CD14-positive monocyte (primary cell): ENCODE results near the gene NLK. TPM values are rescaled to one million over a fixed set of nuclear protein-coding genes. Genes with fewer than 3 reads are reported as not detected.
"Not testable (repeated sequence)": the region's sequence is repeated elsewhere in the genome, so short reads cannot be mapped to it uniquely, and the experiment has no call there.

ENCODE experiments used
- DNase-seq, 3 donors: peaks; one replicate each; pipeline ENCODE4 v3.0.0-alpha.2; 2011 to 2022
- H2AFZ ChIP-seq: 2 replicates; pipeline ENCODE4 v1.6.0; 2012; ENCODE audit warnings: mild to moderate bottlenecking, low read depth, low read length, inconsistent platforms; ENCODE audit not compliant: insufficient read depth, poor library complexity, severe bottlenecking
- H3K27ac ChIP-seq, 2 donors: 1 replicate in 1 of 2; 2 replicates in 1 of 2; pipeline ENCODE4 v1.5.1; 2012 to 2013; ENCODE audit warnings: low read length in 2 of 2, control low read depth in 1 of 2, inconsistent platforms in 1 of 2, low read depth in 1 of 2, mild to moderate bottlenecking in 1 of 2
- H3K27me3 ChIP-seq, 2 donors: one replicate each; pipeline versions ENCODE4 v1.6.0 to v1.6.1; 2011 to 2013; ENCODE audit warnings: low read length in 2 of 2; ENCODE audit not compliant: control insufficient read depth in 2 of 2, insufficient read depth in 2 of 2
- H3K36me3 ChIP-seq, 2 donors: replicated peaks in 1 of 2; 1 replicate in 1 of 2; 2 replicates in 1 of 2; pipeline versions ENCODE4 v1.5.1 to v1.6.1; 2012 to 2013; ENCODE audit warnings: low read length in 2 of 2, control low read depth in 1 of 2, inconsistent platforms in 1 of 2, mild to moderate bottlenecking in 1 of 2; ENCODE audit not compliant: insufficient read depth in 2 of 2, control insufficient read depth in 1 of 2
- H3K4me1 ChIP-seq, 2 donors: 1 replicate in 1 of 2; 2 replicates in 1 of 2; pipeline versions ENCODE4 v1.5.1 to v1.6.1; 2012 to 2013; ENCODE audit warnings: low read length in 2 of 2, control low read depth in 1 of 2, inconsistent platforms in 1 of 2, mild to moderate bottlenecking in 1 of 2, moderate library complexity in 1 of 2; ENCODE audit not compliant: insufficient read depth in 2 of 2, control insufficient read depth in 1 of 2
- H3K4me2 ChIP-seq: replicated peaks from 2 replicates; pipeline ENCODE3; 2012; ENCODE audit warnings: low read length, moderate library complexity, mild to moderate bottlenecking; ENCODE audit not compliant: poor library complexity, severe bottlenecking; ENCODE audit errors: extremely low read depth
- H3K4me3 ChIP-seq, 3 experiments: fragments of 200-600 bp in 1 of 3; sonication (generic) in 1 of 3; replicated peaks in 1 of 3; 1 replicate in 2 of 3; 2 replicates in 1 of 3; pipeline ENCODE4 v1.5.1; 2011 to 2013; ENCODE audit warnings: low read length in 3 of 3, mild to moderate bottlenecking in 3 of 3, control low read depth in 2 of 3, low read depth in 2 of 3, inconsistent platforms in 1 of 3, moderate library complexity in 1 of 3
- H3K79me2 ChIP-seq: 2 replicates; pipeline ENCODE4 v1.6.0; 2012; ENCODE audit warnings: mild to moderate bottlenecking, control low read depth, inconsistent platforms, low read length, moderate library complexity; ENCODE audit not compliant: insufficient read depth
- H3K9ac ChIP-seq: 2 replicates; pipeline ENCODE4 v1.6.0; 2017; ENCODE audit warnings: low read length, mild to moderate bottlenecking; ENCODE audit not compliant: insufficient read depth, poor library complexity, severe bottlenecking
- H3K9me3 ChIP-seq, 2 donors: replicated peaks in 1 of 2; 1 replicate in 1 of 2; 2 replicates in 1 of 2; pipeline versions ENCODE4 v1.5.1 to v1.6.1; 2012 to 2013; ENCODE audit warnings: low read length in 2 of 2, control low read depth in 1 of 2; ENCODE audit not compliant: control insufficient read depth in 1 of 2, insufficient read depth in 1 of 2
- H4K20me1 ChIP-seq: 2 replicates; pipeline ENCODE4 v1.6.0; 2012; ENCODE audit warnings: mild to moderate bottlenecking, low read length, control low read depth, moderate library complexity; ENCODE audit not compliant: insufficient read depth
- H3K27ac Mint-ChIP-seq, 7 donors: one replicate each; pipeline ENCODE4 v1.8.0; 2020; ENCODE audit warnings: mild to moderate bottlenecking in 7 of 7, mixed read lengths in 7 of 7, moderate library complexity in 6 of 7, inconsistent platforms in 2 of 7
- H3K27me3 Mint-ChIP-seq, 3 donors: one replicate each; pipeline ENCODE4 v1.8.0; 2021 to 2022; ENCODE audit warnings: low read depth in 3 of 3, mild to moderate bottlenecking in 3 of 3, mixed read lengths in 3 of 3, moderate library complexity in 3 of 3, inconsistent platforms in 1 of 3
- H3K36me3 Mint-ChIP-seq, 2 donors: one replicate each; pipeline ENCODE4 v1.8.0; 2020; ENCODE audit warnings: mixed read lengths in 2 of 2, inconsistent platforms in 1 of 2, mild to moderate bottlenecking in 1 of 2
- H3K4me1 Mint-ChIP-seq: one replicate; pipeline ENCODE4 v1.8.0; 2020; ENCODE audit warnings: mild to moderate bottlenecking, mixed read lengths
- H3K4me3 Mint-ChIP-seq, 2 donors: one replicate each; pipeline ENCODE4 v1.8.0; 2020; ENCODE audit warnings: mild to moderate bottlenecking in 2 of 2, mixed read lengths in 2 of 2, moderate library complexity in 1 of 2
- H3K9me3 Mint-ChIP-seq, 7 donors: one replicate each; pipeline ENCODE4 v1.8.0; 2020 to 2022; ENCODE audit warnings: mixed read lengths in 7 of 7, mild to moderate bottlenecking in 6 of 7, moderate library complexity in 6 of 7, inconsistent platforms in 2 of 7
- CTCF ChIP-seq: fragments of 200-600 bp; IDR thresholded peaks from one replicate; pipeline ENCODE4 v1.8.0; 2022; ENCODE audit warnings: antibody characterized with exemption, mild to moderate bottlenecking
- WGBS: methylation state at CpG from one replicate; pipeline ENCODE4 v1.1.5; 2013; ENCODE audit warnings: missing lambda C conversion rate; ENCODE audit not compliant: insufficient coverage; 5-methylcytosine and 5-hydroxymethylcytosine counted together
- intact Hi-C, 2 donors: fragments of 100-400 bp; cut with micrococcal nuclease; formaldehyde crosslinking; loops; one replicate each; pipeline versions ENCODE4 v1.15.0 to v1.15.1; 2023
- polyA plus RNA-seq, 3 donors: library from polyadenylated mRNA; depleted of rRNA in 1 of 3; unstranded in 2 of 3; stranded (reverse) in 1 of 3; fragments of 300-500 nt in 2 of 3; fragments of >200 nt in 1 of 3; fragmentation: Illumina TruSeq in 2 of 3; gene quantifications; 1 replicate in 2 of 3; 2 replicates in 1 of 3; pipeline ENCODE4 v1.2.3, GENCODE V29; 2012 to 2021

Gene NLK
- polyA plus RNA-seq, 3 donors, result 1.7 to 6.5 (median 2.0) TPM

GRCh38 chr17:28001149-28001548, 41.3 kb upstream of the NLK start:
- no peaks in the 10 kb centered on the region for H3K4me1 Mint-ChIP-seq
- Histone ChIP-seq H3K36me3 (no peaks in the 10 kb centered on the region), H3K4me1 (no peaks in the 10 kb centered on the region), H3K27ac (no peak overlapping the region), H2AFZ (no peak overlapping the region), H3K4me3 (no peak overlapping the region), H4K20me1 (no peaks in the 10 kb centered on the region), H3K27me3 (no peaks in the 10 kb centered on the region), H3K9ac (no peak overlapping the region), H3K79me2 (no peaks in the 10 kb centered on the region), H3K9me3 (no peaks in the 10 kb centered on the region), H3K4me2 (no peak overlapping the region)
- no peak for TF ChIP-seq CTCF
- H3K4me3 Mint-ChIP-seq, result no peak overlapping the region
- peaks cover 3 to 7% (median 7%) of the 10 kb centered on the region in 3 donors for H3K27me3 Mint-ChIP-seq
- 79% methylated on average over 2 of the region's 3 CpGs for whole genome bisulfite sequencing
- no peaks in the 10 kb centered on the region for H3K9me3 Mint-ChIP-seq
- intact Hi-C loops, result no loop called here
- H3K27ac Mint-ChIP-seq, result no peak overlapping the region
- no peaks in the 10 kb centered on the region for H3K36me3 Mint-ChIP-seq
- no peak for DNase-seq

- Histone ChIP-seq H3K36me3 (no peaks in the 10 kb centered on the region), H3K4me1 (no peaks in the 10 kb centered on the region), H4K20me1 (no peaks in the 10 kb centered on the region), H3K27ac (no peak overlapping the region), H3K9ac (no peak overlapping the region), H3K27me3 (no peaks in the 10 kb centered on the region), H3K79me2 (no peaks in the 10 kb centered on the region), H3K4me3 (no peak overlapping the region), H2AFZ (no peak overlapping the region), H3K4me2 (no peak overlapping the region), H3K9me3 (no peaks in the 10 kb centered on the region)
- WGBS, result 78% methylated on average over 2 of the region's 2 CpGs
- no peak overlapping the region for H3K27ac Mint-ChIP-seq
- peaks cover 1 to 5% (median 1%) of the 10 kb centered on the region in 3 donors for H3K27me3 Mint-ChIP-seq
- no peak for DNase-seq
- no peaks in the 10 kb centered on the region for H3K4me1 Mint-ChIP-seq
- peaks cover 0 to 4% (median 0%) of the 10 kb centered on the region in 7 donors for H3K9me3 Mint-ChIP-seq
- intact Hi-C loops, result no loop called here
- no peaks in the 10 kb centered on the region for H3K36me3 Mint-ChIP-seq
- no peak overlapping the region for H3K4me3 Mint-ChIP-seq
- no peak for TF ChIP-seq CTCF
Measured at GRCh38 chr17:28004344-28004743, 38.1 kb upstream of the NLK start.

DNA sequence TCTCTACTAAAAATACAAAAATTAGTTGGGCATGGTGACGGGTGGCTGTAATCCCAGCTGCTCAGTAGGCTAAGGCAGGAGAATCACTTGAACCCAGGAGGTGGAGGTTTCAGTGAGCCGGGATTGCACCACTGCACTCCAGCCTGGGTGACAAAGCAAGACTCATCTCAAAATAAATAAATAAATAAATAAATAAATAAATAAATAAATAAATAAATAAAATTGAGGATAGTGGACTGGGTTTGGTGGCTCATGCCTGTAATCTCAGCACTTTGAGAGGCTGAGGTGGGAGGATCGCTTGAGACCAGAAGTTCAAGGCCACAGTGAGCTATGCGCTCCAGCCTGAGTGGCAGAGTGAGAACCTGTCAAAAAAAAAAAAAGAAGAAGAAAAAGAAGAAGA, 34.6 kb upstream of the NLK start:
- intact Hi-C loops, H3K27ac Mint-ChIP-seq, H4K20me1 ChIP-seq, H3K9me3 ChIP-seq, DNase-seq, H3K4me3 Mint-ChIP-seq, H3K36me3 Mint-ChIP-seq, H3K27ac ChIP-seq, H3K4me3 ChIP-seq, H3K4me2 ChIP-seq, H3K4me1 ChIP-seq, H3K9ac ChIP-seq, H2AFZ ChIP-seq, H3K27me3 Mint-ChIP-seq, H3K4me1 Mint-ChIP-seq, H3K79me2 ChIP-seq, H3K9me3 Mint-ChIP-seq, H3K36me3 ChIP-seq, H3K27me3 ChIP-seq: not testable (repeated sequence)
- WGBS, result 86% methylated on average over 1 of the region's 4 CpGs
